Erythroblast (primary cell): ENCODE data around the gene PDGFB.

Experiments
- GATA1 ChIP-seq: IDR thresholded peaks from 2 replicates; pipeline ENCODE4 v1.6.1; 2011; ENCODE audit warnings: low read depth, mild to moderate bottlenecking, control low read depth, low read length, moderate library complexity
- POLR2A ChIP-seq: IDR thresholded peaks from 2 replicates; pipeline ENCODE4 v1.6.1; 2011; ENCODE audit warnings: mild to moderate bottlenecking, low read length

DNA sequence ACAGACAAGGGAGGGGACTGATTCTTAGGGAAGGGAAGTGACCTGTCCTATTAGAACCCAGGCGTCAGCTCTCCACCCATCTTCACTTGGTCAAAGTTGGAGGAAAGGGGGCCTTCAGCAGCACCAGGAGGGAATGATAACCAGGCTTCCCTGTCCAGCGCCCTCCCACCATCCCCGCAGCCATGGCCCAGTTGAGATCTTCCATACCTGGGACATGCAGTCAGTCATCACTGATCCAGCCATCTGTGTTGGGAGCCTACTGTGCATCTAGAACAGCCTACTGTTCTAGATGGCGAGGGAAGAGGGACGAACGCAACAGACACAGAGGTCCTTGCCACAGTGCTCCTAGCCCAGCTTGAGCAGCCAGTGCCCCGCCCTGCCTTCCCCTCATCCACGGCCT is 40.6 kb downstream of the PDGFB start:
- TF ChIP-seq POLR2A (no peak), GATA1 (no peak)
